GM21529 (cell line): ENCODE measurements around the gene OSBPL2.

ENCODE experiments used
- ATAC-seq: cut with Tn5 transposase; IDR thresholded peaks from one replicate; pipeline ENCODE4 v1.9.1; 2021; ENCODE audit not compliant: unreplicated experiment

OSBPL2 gene

DNA sequence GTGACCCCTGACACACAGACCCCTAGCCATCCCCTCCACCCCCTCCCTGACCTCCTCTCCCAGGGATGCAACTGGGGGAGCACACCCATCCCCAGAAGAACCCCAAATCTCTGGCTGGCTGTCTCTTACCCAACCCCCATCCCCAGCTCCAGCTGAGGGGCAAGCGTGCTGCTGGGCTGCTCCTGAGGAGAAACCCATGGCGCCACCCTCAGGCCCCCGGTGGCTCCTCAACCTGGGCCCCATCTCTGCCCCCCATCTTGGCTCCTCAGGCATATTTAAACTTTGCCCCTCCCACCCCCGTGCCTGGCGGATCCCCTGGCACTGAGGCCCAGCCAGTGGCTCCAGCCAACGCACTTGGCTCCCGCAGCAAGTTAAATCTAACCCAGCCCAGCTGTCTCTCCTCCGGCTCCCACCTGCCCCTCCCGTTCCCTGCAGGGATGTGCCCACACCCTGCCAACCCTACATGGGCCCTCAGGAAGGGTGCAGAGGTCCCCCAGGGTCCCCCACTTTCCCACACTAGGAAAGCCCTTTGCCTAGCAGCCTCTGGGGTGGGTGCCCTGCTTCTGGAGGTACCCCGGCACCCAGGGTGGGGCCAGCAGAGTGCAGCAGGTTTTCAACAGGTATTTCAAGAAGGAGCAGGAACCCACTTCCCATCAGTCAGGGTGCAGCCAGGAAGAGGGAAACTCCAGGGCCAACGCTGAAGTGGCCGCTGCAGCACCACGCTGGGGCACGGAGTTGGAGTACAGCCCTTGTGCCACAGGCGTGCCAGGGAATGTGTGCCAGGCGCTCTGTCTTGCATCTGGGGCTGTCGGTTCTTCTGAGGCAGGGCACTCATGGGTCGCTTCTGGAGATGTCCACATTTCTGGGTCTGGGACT lies 5.3 kb upstream of the OSBPL2 start:
- ATAC-seq: no peak

DNA sequence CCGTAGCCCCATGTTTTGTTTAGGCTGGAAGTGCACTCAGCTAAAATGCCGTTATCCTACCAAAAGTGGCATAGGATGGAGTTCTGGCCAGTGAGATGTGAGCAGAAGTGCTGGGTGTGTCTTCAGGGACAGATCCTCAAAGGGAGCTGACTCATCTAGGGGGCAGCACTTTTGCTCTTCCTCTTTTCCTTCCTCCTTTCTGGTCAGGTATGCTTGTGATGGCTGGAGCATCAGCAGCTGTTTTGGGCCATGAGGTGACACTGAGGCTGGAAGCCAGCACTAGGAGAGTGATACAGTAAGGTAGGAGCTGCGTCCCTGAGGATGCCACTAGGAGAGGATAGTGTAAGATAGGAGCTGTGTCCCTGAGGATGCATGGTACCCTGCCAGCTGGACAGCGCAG lies 4.6 kb upstream of the OSBPL2 start:
- no peak for ATAC-seq

DNA sequence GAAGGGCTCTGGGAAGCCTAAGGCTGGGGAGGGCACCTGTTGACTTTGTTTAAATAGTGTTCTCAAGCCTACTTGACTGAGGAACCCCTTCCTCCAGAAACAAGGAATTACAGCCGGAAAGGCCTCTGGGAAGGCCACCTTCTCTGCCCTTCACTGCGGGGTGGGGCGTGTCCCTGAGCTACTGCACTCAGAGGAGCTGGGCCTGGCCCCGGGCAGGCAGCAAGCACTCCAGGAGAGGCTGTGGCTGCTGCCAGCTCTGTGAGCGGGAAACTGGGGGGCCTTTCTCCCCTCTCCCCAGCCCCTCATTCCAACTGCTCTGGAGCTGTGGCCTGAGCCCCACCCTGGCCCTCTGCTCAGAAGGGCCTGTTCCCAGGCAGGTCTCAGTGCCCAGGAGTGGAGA lies 4.0 kb upstream of the OSBPL2 start:
- no peak for ATAC-seq

DNA sequence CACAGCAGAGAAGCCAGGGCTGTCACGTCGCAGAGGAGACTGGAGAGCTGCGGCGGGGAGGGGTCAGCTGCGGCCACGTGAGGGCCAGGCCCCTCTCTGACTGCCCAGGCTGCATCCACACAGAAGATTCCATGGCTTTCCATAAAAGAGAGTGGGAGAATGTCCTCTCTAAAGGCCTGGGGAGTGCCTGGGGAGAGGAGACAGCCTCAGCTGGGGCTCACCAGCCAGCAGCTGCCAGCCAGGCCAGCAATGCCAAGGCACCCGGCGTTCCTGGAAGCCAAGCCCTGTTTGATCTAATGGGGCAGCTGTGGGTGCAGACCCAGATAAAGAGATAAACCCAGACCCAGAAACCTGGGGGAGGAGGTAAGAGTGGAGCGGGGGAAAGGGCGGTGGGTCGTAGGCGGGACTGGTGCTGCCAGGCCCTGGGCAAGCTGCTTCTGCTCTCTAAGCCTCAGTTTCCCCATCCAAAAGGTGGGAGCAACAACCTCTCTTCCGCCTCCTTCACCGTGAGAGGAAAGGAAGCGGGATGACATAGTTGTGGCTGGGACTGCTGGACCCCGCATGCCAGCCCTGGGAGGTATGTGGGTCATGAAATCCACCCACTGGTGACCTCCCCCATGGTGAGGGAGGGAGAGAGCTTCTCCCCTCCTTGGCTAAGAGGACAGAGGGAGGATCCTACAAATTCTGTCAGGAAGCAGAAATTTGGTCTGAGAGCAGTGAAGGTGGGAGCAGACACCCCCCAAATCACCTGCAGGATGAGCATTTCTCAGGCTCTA lies 3.1 kb upstream of the OSBPL2 start:
- no peak for ATAC-seq

DNA sequence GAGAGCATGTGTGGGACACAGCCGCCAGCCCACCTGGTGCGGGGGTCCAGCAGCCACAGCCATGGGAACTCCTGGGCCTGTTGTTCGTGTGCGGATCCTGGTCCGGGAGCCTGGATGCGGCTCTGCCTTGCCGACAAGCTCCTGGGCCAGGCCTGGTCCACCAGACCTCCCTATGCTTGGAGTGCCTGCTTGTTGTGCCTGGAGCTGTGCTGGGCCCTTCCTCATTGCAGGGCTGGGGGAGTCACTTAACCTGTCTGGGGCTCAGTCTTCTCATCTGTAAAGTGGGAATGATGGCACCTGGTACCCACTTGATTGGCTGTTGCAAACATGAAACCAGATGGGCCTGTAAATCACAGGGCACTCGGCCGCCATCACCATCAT lies 2.6 kb upstream of the OSBPL2 start:
- ATAC-seq: no peak

DNA sequence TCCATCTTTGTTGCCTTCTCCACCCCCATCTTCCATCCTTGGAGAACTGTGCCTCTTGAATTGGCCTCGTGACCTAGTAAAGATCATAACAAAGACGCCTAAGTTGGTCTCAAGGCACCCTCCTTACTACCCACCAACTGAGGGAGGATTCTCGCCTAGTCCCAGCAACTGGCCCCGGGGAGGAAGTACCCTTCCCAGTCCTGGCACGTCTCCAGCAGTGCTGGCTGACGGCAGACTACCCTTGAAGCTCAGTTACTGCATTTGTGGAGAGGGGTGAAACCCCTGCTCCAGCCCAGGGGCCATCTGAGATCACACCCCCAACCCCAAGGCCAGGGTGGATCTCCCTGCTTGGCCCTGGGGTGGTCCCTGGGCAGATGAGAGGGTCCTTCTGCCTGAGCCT lies 2.1 kb upstream of the OSBPL2 start:
- ATAC-seq: no peak

DNA sequence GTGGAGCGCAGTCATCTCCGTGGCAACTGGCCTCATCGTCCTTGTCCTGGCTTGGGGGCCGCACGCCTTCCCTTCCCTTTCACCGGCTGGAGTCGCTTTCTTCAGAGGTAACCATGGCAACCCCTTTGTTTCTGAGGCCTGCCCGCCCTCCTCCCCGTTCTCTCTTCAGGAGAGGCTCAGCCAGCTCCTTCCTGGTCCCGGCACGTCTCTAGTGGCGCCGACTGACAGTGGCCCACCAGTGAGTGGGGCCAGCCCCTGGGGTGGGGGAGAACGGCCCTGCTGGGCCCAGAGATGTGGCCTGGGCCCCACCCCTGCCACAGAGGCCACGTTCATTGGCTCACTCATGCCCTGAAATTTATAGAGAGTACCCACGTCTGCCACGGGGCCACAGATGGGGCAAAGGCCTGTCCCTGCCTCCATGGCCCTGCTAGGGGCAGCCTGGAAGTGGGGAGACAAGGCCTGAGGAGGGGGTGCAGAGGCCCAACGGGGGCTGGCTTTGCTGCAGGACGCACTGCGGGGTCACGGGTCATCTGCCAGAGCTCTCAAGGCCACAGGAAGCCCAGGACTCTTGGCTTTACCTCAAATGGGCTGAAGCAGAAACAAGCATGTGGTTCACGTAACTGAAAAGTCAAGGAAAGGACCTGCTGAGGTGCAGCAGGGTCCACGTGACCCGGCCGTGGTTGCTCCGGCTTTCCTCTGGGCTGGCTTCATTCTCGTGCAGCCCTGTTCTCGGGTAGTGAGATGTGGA lies 1.4 kb upstream of the OSBPL2 start:
- no peak for ATAC-seq

DNA sequence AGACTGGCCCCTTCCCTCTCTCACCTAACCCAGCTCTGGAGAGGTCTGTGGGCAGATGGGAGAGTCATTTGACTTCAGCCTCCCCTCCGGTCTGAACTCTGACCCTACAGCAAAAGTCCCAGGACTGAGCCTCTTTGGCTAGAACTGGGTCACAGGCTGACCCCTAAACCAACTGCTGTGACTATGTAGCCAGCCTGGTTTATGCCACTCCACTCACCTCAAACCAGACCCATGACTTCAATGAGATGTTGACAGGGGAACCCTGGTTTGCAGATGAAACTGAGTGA lies 864 bp upstream of the OSBPL2 start:
- ATAC-seq: no peak

DNA sequence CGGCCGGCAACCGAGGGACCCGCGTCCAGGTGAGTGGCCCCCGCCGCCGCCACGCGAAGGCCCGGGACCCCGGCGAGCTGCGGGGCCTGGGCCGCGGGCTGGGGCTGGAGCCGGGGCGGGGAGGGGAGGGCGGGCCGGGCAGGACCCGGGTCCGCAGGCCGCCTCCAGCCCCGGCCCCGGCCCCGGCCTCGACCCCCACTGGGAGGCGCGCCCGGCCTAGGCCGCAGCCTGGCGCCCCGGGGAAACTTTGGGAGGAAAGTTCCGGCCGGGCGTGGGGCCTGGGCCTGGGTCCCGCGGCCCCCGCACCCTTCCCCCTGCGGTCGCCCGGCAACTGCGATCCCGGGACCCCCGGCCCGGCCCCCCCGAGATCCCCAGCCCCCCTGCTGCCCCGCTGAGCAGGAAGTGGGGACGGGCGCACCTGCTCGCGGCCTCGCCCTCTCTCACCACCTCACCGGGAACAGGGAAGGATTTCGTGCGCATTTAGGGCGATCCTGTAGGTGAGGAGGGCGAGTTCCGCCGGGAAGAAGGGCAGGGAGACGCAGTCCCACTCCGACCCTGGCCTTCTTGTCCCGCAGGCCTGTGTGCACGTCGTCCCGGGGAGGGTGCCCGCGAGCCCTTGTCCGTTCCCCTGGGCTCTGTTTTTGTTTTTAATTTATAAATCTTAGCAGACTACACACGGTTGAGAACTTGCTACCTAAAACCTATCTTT lies 402 bp downstream of the OSBPL2 start:
- ATAC-seq: no peak

DNA sequence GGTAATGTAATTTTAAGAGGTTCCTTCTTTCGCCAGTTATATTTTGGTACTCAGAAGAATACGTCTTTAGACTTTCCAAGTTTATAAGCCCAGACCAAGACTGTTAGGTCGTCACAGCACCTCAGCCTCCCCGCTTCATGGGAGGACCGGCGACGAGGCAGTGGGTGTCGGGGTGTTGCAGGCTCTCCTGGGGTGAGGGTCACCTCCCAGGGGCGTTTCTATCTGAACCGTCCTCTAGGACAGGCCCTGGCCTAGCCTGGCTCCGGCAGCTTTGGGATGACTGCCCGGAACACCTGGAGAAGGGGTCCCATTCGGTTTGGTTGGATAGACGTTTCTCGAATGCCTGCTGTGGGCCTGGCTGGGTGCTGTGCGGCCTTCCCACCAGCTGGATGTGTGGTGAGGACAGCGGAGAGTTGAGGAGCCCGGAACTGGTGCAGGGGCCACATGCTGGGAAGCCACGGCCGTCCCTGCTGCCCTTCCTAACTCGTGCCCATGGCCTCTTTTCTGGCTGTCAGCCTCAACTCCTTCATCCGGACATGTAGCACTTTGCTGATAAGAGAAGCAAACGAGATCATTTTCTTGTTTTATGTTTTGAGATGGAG lies 1.1 kb downstream of the OSBPL2 start:
- ATAC-seq: no peak

DNA sequence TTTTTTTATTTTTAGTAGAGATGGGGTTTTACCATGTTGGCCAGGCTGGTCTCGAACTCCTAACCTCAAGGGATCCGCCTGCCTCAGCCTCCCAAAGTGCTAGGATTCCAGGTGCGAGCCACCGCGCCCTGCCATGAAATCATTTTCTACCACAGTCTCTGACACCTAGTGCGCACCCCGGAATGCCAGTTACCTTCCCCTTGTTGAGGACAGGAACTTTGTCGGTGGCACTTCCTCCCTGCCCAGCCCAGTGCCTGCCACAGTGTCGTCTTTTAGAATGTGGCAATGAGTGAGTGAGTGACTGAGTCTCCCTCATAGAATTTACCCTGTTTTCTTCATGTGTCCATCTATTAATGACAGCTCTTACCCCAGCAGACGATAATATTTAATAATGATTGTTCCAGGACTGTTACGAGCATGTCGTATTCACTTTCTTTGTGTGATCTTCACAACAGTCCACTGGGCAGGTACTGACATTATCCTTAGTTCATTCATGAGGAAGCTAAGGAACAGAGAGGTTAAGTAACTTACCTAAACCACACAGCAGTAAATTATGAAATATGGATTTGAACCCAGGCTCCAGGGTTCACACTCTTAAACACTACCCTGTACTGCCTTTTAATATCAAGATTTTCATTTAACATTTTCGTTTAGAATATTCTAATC lies 1.8 kb downstream of the OSBPL2 start:
- no peak for ATAC-seq

DNA sequence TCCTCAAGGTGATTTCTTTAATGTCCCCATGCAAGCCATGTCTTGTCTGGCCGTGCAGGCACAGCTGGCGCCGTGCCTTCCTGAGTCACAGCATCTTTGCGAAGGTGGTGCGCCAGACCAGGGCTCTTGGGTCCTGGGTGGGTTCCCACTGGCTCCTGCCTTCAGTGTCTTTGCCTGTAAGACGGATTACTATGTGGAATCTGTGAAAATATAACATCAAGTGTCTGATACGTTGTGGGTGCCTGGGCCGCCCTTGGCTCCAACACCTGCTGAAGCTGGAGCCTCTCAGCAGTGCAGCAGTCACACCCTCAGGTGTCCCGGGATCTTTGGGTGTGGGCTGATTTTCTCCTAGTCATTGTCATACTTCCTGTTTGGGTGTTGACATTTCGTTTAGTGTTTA lies 3.2 kb downstream of the OSBPL2 start:
- ATAC-seq: no peak

DNA sequence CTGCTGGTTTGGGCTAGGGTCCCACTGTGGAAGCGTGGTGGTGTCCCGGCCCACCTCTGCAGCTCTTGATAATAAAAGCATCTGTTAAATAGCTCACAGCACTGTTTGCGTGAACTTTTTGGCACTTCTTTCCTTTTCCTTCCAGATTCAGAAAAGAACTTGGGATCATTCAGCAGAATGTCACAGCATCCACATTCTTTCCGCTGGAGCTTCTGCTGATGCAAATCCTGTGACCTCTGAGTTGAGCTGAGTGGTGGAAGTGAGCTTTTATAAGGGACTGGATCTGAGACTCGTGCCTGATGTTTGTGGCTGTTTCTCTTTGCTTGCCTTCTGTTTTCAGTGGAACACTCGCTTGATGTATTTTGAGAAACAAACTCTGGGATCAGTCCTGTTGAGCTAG lies 3.9 kb downstream of the OSBPL2 start:
- no peak for ATAC-seq

DNA sequence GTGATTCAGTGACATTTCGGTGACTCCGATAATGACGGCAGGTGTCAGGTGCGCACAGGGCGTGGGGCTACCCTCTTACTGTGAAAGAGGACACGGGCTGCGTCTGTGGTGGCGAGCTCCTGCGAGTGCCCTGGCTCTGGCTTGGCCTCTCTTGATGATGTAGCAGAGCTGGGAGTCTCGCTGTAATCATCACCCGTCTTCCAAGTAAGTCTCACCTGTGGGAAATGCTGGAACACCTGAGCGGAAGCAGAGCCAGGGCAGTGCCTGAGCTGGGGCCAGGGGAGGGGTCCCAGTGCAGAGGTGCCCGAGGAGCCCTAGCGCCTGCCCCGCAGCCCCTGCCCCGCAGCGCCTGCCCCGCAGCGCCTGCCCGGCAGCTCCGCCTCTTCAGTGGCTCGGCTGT lies 4.8 kb downstream of the OSBPL2 start:
- no peak for ATAC-seq

DNA sequence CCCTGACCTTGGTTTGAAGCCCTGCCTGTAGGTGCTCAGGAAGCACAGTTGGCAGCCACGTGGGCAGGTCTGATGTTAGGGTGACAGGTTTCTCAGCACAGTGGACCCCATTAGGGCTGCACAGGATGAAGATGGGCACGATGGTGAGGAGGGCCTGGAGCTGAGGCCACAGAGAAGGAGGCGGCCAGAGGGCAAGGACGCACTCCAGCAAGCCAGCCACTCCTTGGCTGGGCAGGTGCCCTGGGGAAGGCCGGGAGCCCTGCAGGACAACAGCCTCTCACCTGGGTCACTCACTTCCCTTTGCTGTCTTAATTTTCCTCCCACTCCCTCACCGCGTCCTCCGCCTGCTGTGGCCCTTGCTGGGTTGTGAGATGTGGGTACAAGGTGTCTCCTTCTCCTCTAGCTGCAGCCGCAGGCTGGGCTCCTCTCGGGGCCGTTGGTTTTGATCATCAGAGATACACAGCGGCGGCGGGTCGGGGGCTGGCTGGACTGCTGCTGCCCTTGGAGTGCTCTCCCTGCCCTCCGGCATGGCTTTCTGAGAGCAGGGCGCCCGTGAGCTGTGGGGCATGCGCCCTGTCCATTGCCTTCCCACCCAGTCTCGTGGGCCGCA lies 5.7 kb downstream of the OSBPL2 start:
- no peak for ATAC-seq

DNA sequence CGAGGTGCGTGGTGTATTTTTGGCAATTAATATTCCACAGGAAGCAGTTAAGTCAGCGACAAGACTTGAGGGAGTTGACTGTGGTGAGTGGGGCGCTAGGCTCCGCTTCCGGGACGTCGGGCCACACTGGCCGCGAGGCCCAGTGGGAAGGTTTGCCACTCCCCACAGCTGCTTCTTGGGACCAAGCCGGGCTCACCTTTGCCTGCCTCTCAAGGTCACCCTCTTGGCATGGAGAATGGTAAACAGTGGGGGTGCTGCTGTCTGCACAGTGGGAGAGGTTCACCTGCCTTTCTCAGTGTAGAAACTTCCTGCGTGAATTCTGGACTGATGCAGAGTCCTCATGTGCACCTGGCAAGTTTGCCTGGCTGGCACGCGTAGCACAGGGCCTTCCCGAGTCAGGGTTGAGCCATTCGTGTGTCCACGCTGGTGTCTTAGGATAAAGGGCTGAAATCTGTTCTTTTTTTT lies 6.4 kb downstream of the OSBPL2 start:
- ATAC-seq: no peak

DNA sequence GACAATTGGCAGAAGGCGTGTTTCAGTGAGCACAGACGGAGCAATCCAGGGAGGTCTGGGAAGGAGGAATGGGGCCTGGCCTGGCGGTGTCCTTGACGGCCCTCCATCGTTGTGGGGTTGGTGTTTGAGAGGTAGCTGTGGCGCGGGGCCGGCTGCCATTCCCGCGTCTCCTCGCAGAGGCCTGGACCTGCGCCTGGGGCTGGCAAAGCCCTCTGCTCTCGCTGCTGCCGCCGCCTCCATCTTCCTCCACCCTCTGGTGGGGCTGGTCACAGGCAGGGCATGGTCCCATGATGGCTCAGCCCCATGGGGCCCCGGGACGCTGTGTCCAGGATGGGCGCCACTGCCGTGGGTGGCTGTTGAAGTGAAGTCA lies 7.6 kb downstream of the OSBPL2 start:
- no peak for ATAC-seq

DNA sequence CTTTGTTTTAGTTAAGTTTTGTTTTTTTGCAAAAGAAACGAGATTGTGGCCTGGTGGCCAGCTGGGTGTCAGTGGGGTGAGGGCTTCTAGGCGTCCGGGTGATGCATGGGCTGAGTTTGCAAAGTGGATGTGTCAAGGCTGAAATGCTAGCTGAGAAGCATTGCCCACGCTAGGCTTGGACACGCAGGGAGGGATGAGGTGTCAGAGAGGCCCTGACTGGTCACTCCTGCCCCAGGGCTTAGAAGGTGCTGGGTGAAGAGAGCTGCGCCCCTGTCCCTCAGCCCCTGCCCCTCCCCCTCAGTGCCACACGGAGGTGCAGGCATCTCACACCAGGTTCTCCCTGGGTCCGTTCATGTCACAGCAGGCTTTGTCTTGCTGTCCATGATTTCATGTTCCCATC lies 8.1 kb downstream of the OSBPL2 start:
- ATAC-seq: no peak

DNA sequence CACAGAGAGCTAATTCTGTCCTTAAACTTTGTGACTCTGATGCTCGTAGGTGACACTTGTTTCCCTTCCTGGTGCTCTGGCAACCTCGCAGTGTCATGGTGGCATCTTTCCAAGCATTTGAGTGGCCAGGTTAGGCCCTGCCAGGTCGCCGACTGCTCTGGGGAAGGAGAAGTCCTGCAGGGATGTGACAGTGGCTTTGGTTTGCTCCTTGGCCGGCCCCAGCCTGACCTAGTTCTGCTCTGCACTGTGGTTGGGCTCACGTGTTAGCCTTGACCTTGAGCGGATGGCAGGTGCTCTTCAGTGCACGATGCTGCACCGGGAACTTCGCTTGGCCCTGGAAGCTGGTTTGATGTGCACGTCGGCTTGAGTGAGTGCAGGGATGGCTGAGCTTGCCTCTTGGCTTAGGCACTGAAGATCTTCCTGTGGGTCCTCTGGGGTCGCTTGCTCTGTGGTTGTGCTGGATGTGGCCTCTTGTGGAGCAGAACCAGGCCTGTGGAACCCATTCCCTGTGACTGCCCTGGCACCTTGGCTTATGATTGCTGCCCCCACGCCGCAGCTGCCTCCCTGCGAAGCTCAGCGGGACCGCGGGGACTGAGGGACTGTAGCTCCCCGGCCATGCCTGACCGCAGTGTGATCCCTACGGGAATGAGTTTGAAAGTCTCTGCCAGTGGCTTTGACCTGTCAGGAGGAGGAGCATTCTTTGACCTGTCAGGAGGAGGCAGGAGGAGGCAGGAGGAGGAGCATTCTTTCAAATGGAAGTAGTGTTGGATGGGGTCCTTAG lies 8.7 kb downstream of the OSBPL2 start:
- no peak for ATAC-seq
